Cardiac fibroblast (primary cell): Measurements from ENCODE around the gene PPP1R12A.
"Not testable (repeated sequence)": the region's sequence is repeated elsewhere in the genome, so short reads cannot be mapped to it uniquely, and the experiment has no call there.

Experiments
- DNase-seq, 2 donors: peaks; one replicate each; pipeline versions ENCODE4 v3.0.0 to v3.0.0-alpha.2; 2010; ENCODE audit warnings: low read depth in 2 of 2
- H3K4me3 ChIP-seq, 2 donors: replicated peaks in 1 of 2; 1 replicate in 1 of 2; 2 replicates in 1 of 2; pipeline ENCODE4 v1.5.1; 2011; ENCODE audit warnings: low read depth in 2 of 2, low read length in 2 of 2, mild to moderate bottlenecking in 2 of 2, moderate library complexity in 1 of 2
- TF ChIP-seq, protein P1 (sequence below): IDR thresholded peaks from one replicate; pipeline ENCODE4 v1.5.1; 2011; ENCODE audit warnings: low read depth, mild to moderate bottlenecking, low read length, inconsistent platforms

The PPP1R12A gene

GRCh38 chr12:79954037-79954610 is 19.2 kb upstream of the PPP1R12A start:
- H3K4me3 ChIP-seq, result no peak overlapping the region
- TF ChIP-seq, protein P1, sequence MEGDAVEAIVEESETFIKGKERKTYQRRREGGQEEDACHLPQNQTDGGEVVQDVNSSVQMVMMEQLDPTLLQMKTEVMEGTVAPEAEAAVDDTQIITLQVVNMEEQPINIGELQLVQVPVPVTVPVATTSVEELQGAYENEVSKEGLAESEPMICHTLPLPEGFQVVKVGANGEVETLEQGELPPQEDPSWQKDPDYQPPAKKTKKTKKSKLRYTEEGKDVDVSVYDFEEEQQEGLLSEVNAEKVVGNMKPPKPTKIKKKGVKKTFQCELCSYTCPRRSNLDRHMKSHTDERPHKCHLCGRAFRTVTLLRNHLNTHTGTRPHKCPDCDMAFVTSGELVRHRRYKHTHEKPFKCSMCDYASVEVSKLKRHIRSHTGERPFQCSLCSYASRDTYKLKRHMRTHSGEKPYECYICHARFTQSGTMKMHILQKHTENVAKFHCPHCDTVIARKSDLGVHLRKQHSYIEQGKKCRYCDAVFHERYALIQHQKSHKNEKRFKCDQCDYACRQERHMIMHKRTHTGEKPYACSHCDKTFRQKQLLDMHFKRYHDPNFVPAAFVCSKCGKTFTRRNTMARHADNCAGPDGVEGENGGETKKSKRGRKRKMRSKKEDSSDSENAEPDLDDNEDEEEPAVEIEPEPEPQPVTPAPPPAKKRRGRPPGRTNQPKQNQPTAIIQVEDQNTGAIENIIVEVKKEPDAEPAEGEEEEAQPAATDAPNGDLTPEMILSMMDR, result no peak
- DNase-seq, result no peak

- H3K4me3 ChIP-seq, result no peak overlapping the region
- TF ChIP-seq, protein P1, result no peak
- DNase-seq, result no peak
Measured at GRCh38 chr12:79949098-79949497, 14.2 kb upstream of the PPP1R12A start.

DNA sequence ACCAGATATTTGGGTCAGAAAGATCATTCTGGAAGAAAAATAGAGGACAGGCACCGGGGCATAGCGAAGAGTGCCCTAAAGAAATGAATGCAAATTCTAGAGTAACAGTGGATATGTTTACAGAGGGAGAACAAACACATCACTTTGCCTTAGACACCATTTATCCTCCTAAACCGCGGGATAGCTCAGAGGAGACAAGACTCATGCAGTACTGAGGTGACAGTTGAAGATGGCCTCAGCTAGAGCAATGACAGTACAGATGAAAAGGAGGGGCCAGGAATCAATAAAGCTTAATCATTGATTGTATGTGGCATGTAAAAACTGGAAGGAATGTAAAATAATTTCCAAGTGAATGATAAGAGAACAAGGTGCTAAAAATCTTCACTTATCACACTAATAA is 10.5 kb upstream of the PPP1R12A start:
- TF ChIP-seq, protein P1, result no peak
- H3K4me3 ChIP-seq, result no peak overlapping the region

DNA sequence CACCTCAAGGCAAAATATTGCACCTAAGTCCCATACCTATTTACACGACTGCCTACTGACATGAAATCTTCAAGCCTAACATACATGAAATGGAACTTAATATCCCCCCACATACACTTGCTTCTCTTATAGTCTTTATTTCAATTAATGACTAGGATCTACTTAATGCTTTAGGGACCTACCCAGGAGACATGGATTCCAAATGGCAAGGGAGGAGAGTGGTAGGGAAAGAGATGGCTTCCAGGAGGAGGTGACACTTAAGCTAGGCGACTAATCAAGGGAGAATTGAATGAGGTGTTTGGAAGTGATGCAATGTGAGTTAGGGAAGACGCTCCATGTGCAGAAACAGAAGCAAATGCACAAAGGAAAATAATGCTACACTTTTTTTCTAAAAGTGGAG is 9.7 kb upstream of the PPP1R12A start:
- TF ChIP-seq, protein P1, result no peak
- no peak for DNase-seq
- H3K4me3 ChIP-seq, result no peak overlapping the region

More for the DNA sequence above, 10.5 kb upstream of the PPP1R12A start:
- no peak for DNase-seq

DNA sequence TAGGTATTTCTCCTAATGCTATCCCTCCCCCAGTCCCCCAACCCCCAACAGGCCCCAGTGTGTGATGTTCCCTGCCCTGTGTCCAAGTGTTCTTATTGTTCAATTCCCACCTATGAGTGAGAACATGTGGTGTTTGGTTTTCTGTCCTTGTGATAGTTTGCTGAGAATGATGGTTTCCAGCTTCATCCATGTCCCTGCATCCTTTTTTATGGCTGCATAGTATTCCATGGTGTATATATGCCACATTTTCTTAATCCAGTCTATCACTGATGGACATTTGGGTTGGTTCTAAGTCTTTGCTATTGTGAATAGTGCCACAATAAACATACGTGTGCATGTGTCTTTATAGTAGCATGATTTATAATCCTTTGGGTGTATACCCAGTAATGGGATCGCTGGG is 7.9 kb upstream of the PPP1R12A start:
- not testable (repeated sequence) for H3K4me3 ChIP-seq, DNase-seq

GRCh38 chr12:79939728-79940310 is 4.9 kb upstream of the PPP1R12A start:
- DNase-seq, result no peak
- H3K4me3 ChIP-seq, result no peak overlapping the region
- TF ChIP-seq, protein P1, result no peak

DNA sequence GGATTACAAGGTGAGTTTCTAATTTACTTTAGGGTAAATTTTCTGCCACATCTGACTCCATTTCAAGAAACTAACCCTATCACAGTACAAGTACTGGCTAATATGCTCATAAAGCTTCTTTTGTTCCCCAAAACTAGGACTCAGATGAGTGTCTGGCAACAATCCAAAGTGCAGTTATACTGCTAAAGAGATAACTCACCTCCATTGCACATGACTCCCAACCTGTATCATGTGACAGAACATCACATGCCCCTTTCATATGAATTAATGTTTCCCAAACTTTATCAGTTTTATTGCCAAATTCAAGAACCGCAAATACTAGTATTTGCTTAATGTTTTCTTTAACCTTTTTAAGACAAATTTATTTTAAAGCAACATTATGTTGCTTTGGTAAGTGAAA is 3.9 kb upstream of the PPP1R12A start:
- no peak for DNase-seq
- TF ChIP-seq, protein P1, result no peak
- no peak overlapping the region for H3K4me3 ChIP-seq
